GM21786 (cell line): ENCODE measurements around the gene OLFML2B.
"Not testable (repeated sequence)": the region's sequence is repeated elsewhere in the genome, so short reads cannot be mapped to it uniquely, and the experiment has no call there.

Experiments used
- ATAC-seq: cut with Tn5 transposase; IDR thresholded peaks from one replicate; pipeline ENCODE4 v1.9.1; 2021; ENCODE audit not compliant: unreplicated experiment

The OLFML2B gene

DNA sequence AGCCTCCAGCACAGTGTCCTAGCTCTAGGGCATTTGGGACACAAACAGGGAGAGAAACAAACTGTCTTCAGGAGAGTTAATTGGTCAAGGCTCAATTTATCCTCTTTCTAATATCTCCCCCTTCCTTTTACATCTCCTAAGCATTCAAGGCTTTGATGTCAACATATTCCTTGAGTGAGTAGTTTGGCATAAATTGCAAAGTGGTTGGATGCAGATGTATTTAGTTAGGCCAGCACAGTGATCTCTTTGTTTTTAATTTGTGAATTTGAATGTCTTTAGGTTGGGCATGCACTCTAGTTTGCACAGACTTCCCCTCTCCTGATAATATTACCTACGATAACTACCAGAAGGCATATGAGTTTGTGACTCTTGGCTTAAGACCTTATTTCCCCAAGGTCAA is 12.5 kb upstream of the OLFML2B start:
- ATAC-seq, result no peak

DNA sequence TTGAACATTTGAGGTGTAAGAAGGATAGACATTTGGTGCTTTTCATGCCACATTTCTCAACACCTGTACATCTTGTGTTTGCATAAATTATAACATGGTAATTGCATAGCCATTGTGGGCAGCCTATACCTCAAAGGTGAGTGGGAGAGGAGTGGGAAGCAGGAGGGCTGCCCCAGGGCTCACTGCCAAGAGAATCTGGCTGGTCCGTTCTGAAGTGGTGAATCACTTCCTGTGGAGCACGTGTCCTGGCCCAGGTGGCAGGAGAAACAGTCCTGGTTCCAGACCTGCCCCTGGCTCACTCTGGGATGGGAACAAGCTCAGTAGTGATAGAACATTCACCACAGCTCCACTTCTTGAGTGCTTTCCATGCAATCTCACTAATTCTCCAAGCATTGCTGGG is 11.6 kb upstream of the OLFML2B start:
- no peak for ATAC-seq

DNA sequence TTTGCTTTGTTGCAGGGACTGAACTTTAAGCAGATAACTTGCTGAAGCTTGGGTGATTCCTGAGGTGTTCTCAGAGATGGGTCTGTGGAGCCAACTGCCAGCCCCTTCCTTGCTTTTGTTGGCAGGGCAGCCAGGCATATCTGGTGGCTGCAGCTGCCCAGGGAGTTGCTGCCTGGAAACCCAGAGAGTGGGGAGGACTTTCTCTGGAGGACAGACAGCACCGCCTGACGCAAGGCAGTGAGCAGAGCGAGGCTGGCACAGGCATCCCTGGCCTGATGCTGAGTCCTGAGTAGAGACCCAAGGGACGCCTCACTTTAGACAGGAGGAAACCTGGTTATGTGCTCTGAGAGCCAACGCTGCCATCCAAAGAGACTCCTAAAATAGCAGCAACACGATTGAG is 9.8 kb upstream of the OLFML2B start:
- ATAC-seq, result no peak

DNA sequence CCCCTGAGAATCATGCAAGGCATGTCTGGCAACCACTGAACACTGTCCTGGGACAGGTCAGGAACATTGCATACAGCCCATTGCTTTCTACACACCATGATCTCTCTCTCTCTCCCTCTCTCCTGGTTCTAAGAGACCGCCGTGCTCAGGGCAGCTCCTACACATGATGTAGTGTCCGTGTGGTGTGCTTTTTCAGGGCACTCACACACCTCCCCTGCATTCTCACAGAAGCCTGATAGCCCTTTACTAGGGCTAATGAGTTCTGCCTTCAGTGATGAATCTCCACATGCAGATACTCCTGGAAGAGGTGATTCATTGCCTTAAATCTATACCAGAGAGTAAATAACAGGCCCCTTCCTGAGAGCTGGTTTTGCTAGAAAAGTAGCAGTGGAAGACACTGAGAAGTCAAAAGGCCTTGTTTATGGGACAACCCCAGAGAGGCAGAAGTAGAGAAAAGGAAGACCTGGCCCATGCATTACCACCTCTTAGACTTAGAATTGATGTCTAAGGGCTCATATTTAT is 7.2 kb upstream of the OLFML2B start:
- ATAC-seq, result no peak

DNA sequence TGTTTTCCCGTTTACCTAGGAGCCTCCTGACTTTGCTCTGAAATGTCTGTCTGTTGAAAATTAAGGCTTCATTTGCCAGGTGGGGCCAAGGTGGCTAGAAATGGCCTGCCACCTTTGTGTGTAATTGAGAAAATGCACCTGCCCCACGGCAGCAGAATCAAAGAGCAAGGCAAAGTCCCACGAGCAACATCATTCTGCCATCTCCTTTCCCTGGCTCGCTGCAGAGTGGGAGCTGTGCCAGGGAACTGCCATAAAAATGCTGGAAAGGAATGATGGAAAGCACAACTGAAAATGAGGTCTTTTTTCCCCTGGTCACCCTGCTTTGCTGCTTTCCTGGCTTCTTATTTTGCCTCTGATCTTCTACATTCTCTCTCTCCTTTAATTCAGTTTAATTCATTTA is 5.5 kb upstream of the OLFML2B start:
- ATAC-seq, result no peak

DNA sequence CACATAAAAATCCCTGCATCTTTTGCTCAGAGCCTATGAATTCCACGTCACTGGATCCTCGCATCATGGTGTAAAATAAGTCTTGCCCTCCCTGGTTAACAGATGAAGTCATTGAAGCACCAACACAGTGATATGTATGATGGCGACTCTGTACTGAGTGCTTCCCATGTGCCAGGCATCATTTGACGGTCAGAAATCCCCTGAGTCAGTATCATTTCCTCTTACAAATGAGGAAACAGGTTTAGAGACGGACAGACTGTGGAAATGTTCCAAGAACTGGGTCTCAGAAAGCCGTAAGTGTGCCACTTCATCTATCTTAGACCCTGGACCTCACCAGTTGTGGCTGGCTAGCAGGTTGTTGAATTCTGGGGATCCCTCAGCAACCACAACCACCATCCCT is 5.1 kb upstream of the OLFML2B start:
- peak; percentile 58 for ATAC-seq

DNA sequence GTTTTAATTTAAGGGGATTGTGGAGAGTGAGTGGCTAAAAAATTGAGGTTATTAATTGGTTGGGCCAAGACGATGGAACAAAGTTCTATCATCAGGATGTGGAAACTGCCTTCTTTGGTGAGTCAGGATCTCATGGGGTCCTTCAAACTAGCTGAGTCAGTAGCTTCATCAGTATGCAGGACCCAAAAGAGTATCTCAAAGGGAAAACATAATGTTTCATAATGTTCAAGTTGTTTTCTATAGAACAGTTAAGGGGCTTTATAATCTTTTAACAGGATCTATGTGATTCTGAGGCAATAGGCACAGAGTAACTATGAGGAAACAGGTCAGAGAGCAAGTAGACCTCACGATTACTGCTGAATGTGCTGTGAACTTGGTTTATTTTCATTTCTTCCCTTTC is 3.2 kb upstream of the OLFML2B start:
- ATAC-seq, result no peak

DNA sequence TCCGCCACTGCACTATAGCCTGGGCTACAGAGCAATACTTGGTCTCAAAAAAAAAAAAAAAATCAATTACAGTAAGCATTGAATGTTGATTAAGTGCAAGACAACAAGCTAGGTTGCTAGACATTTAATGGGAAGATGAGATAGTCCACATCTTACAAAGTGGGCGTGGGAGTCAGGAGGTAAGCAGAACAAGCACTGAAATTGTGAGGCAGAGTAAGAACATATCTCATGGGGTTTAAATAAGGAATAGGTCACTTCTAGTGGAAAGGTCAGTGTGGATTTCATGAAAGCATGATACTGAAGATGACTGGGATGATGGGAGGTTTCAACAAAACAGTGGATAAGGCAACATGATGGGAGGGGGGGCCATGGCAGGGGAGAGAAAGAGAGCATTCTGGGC is 1.9 kb upstream of the OLFML2B start:
- no peak for ATAC-seq

DNA sequence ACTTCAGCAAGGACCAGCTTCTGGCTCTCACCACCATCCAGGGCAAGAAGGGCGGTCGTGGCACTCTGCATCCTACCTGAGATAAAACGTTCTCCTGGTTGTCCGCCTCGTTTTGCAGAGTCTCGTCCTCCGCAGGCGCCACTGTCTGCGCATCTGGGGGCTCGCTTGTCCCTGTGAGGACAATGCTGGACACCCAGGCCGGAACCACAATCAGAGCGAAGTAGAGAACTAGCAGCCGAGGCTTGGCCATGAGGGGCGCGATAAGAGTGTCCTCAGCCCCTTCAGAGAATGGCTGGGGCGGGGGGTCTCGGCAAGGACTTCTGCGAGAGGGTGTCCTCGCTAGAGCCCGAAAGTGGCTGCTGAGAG is 505 bp downstream of the OLFML2B start:
- ATAC-seq, result no peak

DNA sequence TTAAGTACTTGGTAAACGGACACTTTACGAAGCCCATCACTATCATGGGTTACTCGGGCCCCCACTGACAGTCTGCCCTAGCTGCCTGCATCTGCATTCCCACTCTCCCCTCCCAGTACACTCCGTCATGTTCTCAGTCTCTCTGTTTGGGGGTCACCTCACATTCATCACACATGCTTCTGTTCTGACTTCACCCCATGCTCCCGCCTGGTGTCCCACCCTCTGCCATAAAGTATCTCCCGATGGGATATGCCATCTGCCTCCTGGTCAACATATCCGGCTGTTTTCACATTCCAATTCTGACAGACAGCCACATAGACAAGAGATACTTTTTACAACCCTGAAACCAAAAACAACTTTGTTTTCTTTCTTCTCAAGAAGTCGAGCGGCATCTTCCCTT is 1.0 kb downstream of the OLFML2B start:
- ATAC-seq, result no peak

DNA sequence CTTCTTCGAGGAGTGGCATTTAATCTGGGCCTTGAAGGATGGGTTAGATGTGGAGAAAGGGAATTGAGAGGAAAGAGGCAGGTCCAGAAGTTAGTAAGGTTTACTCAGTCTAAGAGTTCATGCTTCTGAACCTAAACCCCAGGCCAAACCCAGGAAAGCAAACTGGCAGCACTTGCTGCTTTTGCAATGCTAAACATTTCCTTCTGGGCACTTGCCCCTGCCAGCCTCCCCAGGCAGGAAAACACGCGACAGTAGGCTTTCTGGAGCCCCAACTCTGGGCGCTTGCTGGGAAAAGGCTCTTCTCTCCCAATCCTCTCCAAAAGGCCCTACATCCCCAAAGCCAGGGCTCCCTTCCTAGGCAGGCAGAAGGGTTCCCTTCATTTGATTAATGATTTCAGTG is 2.5 kb downstream of the OLFML2B start:
- no peak for ATAC-seq

DNA sequence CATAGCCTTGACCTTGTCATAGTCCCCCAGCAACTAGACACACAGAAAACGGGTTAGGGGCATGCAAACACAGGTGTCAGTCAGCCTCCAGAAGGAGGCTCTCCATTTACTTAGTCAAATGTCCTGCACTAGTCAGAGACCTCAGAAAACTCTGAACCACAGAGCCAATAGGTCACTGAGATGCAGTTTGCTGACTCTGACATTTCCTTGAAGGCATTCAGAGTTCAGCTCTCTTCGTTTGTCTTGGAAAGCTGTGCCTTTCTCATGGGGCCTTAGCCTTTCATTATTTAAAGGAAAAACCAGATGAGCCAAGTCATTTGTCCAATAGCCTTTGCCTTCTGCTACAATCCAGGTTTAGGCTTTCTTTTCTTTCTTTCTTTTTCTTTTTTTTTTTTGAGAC is 3.5 kb downstream of the OLFML2B start:
- ATAC-seq, result no peak

DNA sequence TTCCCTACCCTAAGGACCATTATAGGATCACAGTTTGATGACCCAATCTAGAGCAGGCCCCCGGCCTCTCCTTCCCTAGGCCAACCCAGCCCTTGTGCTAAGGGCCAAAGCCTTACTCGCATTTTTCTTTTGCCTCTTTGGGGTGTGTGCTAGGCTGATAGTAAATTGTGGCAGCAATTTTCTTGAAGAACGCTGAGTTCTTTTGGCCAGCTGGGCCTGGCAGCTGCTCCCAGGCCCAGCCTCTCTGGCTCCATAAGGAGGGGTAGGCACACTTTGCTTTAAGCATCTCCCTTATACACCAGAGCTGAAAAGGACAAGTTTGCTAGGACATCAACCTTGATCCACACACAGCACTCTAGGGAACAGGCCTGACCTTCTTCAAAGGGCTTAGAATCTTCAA is 4.2 kb downstream of the OLFML2B start:
- no peak for ATAC-seq

DNA sequence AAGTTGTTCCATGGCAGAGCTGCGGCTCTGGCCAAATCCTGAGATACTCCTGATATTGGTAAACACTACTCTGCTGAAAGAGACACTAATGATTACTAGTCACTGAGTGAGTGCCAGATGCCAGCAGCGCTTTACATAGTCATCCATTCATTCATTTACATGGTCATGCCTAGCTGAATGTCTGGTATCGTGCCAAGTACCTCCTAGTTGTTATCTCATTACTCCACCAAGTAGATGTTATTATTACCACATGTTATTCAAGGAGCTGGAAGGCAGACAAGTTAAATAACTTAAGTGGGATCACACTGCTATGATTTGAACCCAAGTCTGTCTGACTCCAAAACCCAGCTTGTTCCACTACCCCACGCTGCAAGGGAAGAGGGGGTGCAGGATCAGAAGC is 4.7 kb downstream of the OLFML2B start:
- ATAC-seq, result no peak

DNA sequence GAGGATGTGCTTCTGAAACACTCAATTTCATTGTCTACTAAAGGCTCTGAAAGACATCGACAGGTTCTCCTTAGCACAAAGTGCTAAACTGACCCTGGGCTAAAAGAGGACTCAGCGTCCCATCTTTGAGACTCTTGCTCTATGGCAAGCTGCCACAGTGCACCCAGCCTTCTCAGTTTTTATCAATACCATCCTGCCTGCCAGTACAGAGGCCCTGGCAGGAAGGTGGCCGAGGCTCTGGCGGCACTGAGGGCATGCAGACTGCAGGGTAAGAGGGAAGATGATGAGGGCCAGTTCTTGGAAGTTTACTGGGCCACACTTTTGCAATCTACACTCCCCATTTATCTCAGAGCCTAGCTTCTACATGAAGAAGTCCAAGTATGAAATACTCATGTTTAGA is 5.3 kb downstream of the OLFML2B start:
- no peak for ATAC-seq

DNA sequence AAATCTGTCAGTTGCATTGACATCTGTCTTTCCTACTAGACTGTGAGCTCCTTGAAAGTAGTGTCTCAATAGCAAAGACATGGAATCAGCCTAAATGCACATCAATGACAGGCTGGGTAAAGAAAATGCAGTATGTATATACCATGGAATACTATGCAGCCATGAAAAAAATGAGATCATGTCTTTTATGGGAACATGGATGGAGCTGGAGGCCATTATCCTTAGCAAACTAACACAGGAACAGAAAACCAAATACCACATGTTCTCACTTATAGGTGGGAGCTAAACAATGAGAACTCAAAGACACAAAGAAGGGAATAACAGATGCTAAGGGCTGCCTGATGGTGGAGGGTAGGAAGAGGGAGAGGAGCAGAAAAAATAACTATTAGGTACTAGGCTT is 5.9 kb downstream of the OLFML2B start:
- not testable (repeated sequence) for ATAC-seq

DNA sequence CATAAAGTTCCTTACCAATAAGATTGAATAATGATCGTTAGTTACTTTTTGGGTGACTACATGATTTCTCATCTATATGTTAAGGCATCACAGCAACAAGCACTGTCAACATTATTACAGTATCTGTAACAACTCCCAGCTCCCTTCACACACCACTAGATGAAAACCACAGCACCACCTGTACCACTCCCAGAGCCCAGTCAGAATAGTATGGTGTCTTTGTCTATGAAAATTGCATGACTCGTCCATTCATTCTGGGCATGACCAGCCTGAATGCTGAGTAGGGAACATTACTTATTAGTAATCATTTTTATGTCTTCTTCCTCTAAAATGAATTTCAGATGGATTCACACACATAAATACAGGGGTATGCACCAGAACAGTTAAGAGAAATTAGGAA is 7.0 kb downstream of the OLFML2B start:
- no peak for ATAC-seq

DNA sequence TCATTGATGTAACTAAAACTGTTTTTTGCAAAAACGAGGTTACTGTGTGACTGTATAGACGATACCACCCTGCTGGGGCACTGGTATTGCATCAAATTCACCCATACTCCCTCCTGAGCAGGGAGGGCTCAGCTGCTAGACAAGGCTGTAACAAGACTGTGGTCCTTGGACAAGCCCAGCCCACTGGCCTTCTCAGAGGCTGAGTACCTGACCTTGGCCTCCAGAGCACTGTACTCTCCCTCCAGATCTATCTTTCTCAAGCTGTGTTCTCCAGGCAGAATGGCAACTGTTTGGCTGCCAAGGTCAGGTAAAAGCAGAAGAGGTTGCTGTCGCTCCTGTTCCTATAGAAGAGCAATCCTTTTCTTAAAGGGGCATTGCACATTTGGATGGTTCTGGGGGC is 8.5 kb downstream of the OLFML2B start:
- no peak for ATAC-seq

DNA sequence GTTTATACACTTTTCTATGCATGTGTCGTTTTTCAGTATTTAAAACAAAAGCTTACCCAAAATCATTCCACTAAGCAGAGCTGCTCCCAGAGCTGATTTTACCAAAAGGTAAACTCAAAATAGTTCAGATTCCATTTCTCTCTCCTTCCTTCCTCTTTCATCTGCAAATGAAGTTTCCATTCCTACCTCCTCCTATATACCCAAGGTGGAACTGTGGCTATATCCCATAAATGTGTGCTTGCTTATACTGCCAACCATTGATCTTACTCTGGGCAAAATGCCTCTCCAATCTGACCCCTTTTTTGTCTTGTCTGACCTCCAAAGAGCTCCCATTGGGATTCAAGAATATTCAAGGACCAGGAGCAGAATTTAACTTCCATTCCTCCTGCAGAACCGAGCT is 9.5 kb downstream of the OLFML2B start:
- ATAC-seq, result no peak

DNA sequence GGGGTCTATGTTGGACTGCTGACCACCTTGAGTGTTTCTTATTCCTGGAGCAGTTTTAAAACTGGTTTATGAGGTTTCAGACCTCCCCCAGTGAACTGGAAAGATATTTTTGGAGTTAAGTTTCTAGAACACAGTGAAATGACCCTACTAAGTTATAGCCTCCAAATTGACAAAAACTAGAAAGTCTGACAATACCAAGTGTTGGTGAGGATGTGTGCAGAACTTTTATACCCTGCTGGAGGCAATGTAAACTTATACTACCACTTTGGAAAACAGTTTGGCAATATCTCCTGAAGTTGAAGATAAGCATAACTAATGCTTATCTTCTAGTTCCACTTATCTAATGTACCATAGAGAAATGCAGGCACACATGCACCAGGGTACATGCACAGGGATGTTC is 10.4 kb downstream of the OLFML2B start:
- no peak for ATAC-seq

DNA sequence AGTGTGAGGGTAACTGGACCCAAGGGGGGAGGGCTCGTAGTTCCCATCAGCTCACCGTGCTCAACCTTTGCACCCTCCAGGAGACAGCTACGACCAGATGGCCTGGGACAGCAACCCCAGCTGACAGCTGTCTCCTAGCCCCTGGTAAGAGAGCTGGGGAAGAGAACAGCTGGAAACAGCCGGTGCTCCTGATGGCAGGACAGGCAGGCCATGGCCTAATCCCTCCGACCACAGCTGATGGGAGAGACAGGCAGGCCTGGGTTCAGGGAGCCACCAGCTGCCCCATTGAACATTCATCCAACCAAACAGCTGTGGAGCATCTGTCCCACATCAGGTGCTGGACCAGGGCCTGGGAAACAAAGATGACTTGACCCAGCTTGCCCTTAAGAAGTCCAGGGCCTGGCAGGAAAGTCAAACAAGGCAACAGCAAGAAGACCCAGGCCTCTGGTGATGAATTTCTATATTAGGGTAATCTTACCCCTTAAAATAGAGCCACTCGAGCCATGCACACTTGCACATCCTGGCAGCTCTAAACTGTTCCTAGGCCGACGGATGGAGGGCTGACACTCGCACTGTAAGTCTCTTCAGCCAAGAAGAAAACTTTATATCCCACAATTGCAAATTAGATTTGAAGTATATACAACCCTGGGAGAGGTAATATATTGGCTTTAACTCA is 12.2 kb downstream of the OLFML2B start:
- no peak for ATAC-seq

DNA sequence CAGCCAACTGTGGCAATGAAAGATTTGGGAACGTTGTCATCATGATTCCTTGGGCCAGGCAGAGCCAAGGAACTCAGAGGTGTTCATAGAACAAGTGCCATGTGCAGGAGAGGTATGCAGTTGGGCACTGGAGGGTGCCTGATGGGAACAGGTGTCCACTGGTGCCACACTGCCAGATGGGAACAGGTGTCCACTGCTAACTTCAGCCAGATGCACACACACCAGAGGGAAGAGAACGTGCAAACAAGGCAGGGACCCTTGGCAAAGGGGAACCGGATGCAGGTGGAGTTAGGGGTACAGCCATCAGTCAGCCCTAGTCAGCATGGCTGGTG is 13.5 kb downstream of the OLFML2B start:
- ATAC-seq, result no peak

DNA sequence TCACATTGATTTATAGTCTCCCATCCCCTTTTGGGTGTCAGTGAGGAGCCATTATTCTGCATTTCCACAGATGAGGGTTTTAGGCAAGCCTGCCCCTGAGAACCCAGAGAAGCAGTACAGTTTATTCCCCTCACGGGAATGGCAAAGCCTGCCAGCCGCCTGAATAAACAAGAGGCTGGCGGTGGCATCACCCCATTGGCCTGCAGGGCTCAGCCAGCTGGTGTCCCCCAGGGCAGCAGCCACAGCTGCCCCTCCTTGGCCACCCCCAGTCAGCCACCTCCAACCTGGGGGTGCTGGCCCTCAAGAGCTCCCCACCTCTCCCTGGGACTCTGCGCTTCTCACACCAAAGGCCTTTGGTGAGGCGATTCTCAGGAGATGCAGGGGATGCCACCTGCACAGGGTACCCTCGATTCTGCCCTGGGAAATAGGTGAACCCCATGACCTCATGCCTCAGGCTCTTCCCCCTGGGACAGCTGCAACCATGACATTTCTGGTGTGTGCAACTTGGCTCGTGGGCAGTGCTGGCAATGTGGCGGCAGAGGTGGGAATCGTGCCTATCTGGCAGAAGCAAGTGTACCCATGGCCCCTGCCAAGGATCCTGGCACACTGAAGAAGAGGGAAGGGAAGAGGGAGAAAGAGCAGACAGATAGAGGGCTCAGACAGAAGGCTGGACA is 14.0 kb downstream of the OLFML2B start:
- ATAC-seq, result no peak
